OCI-LY7 (cell line): ENCODE data around the gene MUC15. TPM values are rescaled to one million over a fixed set of nuclear protein-coding genes. Genes with fewer than 3 reads are reported as not detected.

Experiments used
- BruUV-seq: library from RNA; stranded (reverse); fragments of 400-500 nt; replicated peaks from 2 replicates; lab custom pipeline; 2021; lab: Mats Ljungman, UMichigan
- CTCF ChIA-PET: fragments of 300-600 bp; sonication (Branson Sonifier 250); formaldehyde crosslinking; loops from one replicate; lab custom pipeline; 2022; ENCODE audit warnings: antibody characterized with exemption; ENCODE audit not compliant: unreplicated experiment; lab: Charles Lee
- POLR2A ChIA-PET: fragments of 300-600 bp; sonication (Branson Sonifier 250); formaldehyde crosslinking; loops from one replicate; lab custom pipeline; 2022; ENCODE audit warnings: antibody characterized with exemption; lab: Charles Lee
- DNase-seq: peaks from one replicate; pipeline ENCODE4 v3.0.0-alpha.2; 2015; ENCODE audit warnings: low spot score
- H2AFZ ChIP-seq: fragments of 200-600 bp; sonication (generic), shearing (Covaris generic); 2 replicates; pipeline ENCODE4 v1.6.1; 2014; ENCODE audit warnings: mild to moderate bottlenecking, antibody characterized with exemption, low read length, moderate library complexity
- H3K27ac ChIP-seq: fragments of 200-600 bp; sonication (generic); 2 replicates; pipeline ENCODE4 v1.5.1; 2014; ENCODE audit warnings: mixed run types, low read depth, mild to moderate bottlenecking, moderate library complexity, low read length, inconsistent platforms; ENCODE audit not compliant: poor library complexity, severe bottlenecking
- H3K36me3 ChIP-seq: fragments of 200-600 bp; sonication (generic); 2 replicates; pipeline ENCODE4 v1.6.1; 2014; ENCODE audit warnings: mild to moderate bottlenecking, antibody characterized with exemption, low read length, moderate library complexity, mixed read lengths; ENCODE audit not compliant: insufficient read depth
- H3K4me1 ChIP-seq: fragments of 200-600 bp; sonication (generic); 2 replicates; pipeline ENCODE4 v1.5.1; 2014; ENCODE audit warnings: mild to moderate bottlenecking, low read length; ENCODE audit not compliant: insufficient read depth, poor library complexity, severe bottlenecking
- H3K4me2 ChIP-seq: fragments of 200-600 bp; sonication (generic); 2 replicates; pipeline ENCODE4 v1.6.1; 2014; ENCODE audit warnings: mild to moderate bottlenecking, low read length
- H3K4me3 ChIP-seq: fragments of 200-600 bp; sonication (generic); 2 replicates; pipeline ENCODE4 v1.5.1; 2014; ENCODE audit warnings: mild to moderate bottlenecking, low read depth, low read length; ENCODE audit not compliant: poor library complexity, severe bottlenecking
- H3K79me2 ChIP-seq: fragments of 200-600 bp; sonication (generic); 2 replicates; pipeline ENCODE4 v1.6.1; 2016; ENCODE audit warnings: low read depth, mild to moderate bottlenecking, low read length, moderate library complexity, mixed read lengths; ENCODE audit not compliant: insufficient read depth
- H3K9me2 ChIP-seq: fragments of 200-600 bp; sonication (generic); 2 replicates; pipeline ENCODE4 v1.6.1; 2016; ENCODE audit warnings: mild to moderate bottlenecking, low read length, mixed read lengths; ENCODE audit not compliant: insufficient read depth
- H3K9me3 ChIP-seq: fragments of 200-600 bp; sonication (generic); 2 replicates; pipeline ENCODE4 v1.6.1; 2014; ENCODE audit warnings: mild to moderate bottlenecking, mixed run types, low read length, mixed read lengths
- H4K20me1 ChIP-seq: fragments of 200-600 bp; sonication (generic); 2 replicates; pipeline ENCODE4 v1.6.1; 2014; ENCODE audit warnings: mild to moderate bottlenecking, antibody characterized with exemption, low read length, moderate library complexity, mixed read lengths; ENCODE audit not compliant: insufficient read depth
- CTCF ChIP-seq: fragments of 200-600 bp; sonication (generic); conservative IDR thresholded peaks from 2 replicates; pipeline ENCODE4 v1.5.1; 2014; ENCODE audit warnings: mild to moderate bottlenecking, antibody characterized with exemption, low read length, moderate library complexity, mixed read lengths
- EZH2phosphoT487 ChIP-seq: fragments of 200-600 bp; sonication (generic); IDR thresholded peaks from 2 replicates; pipeline ENCODE4 v1.6.1; 2018; ENCODE audit warnings: low read depth, borderline replicate concordance, mild to moderate bottlenecking, mixed run types, antibody characterized with exemption, low read length, moderate library complexity, mixed read lengths
- intact Hi-C: fragments of 100-400 bp; cut with micrococcal nuclease; formaldehyde crosslinking; loops from one replicate; pipeline ENCODE4 v1.10.0; 2022; ENCODE audit not compliant: unreplicated experiment
- total RNA-seq, 2 experiments: library from RNA; depleted of rRNA in 1 of 2; stranded (reverse); fragments of >200 nt in 1 of 2; shearing (Covaris generic) in 1 of 2; gene quantifications; 2 replicates each; pipeline ENCODE4 v1.2.3, GENCODE V29; 2014 to 2022

Gene MUC15
- total RNA-seq, 2 experiments from 2014 or later = not detected

DNA sequence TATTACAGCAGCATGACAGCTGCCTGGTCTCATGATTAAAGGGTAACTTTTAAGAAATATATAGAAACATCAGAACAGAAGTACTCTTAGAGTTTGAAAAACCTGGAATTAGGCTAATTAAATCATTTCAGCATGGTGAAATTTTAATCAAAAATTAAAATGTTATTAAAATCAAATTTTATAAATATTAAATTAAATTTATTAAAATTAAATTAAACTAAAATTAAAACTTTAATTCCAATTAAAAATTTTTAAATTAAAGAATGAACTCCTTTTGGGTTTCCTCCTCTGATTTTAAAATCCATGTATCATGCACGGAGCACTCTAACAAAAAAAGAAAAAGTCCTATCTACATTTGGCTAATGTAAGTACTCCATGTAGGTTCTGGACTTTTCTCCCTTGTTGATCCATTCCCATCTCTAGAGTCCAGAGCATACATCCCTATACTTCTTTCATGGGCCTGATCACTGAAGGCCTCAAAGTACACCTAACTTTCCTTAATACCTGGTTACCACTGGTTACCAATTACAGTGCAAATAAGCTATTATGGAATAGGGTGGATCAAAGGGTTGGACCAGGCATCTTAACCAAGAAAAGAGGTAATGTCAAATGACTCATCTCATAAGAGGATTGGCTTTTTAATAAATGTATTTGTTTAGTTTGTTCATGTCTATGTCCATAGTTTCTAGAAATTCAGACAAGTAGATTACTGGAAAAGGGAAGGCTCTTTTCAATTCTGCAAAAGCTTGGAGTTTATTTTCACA is 48.4 kb upstream of the MUC15 start:
- no peak overlapping the region for H3K27ac ChIP-seq
- H3K4me1 ChIP-seq = no peaks in the 10 kb centered on the region
- H3K79me2 ChIP-seq = no peaks in the 10 kb centered on the region
- no peaks in the 10 kb centered on the region for H3K9me3 ChIP-seq
- BruUV-seq = no TSS peak
- intact Hi-C loops = no loop called here
- no peaks in the 10 kb centered on the region for H3K9me2 ChIP-seq
- TF ChIP-seq EZH2phosphoT487 (no peak), CTCF (no peak)
- H3K4me2 ChIP-seq = no peak overlapping the region
- H4K20me1 ChIP-seq = no peaks in the 10 kb centered on the region
- H2AFZ ChIP-seq = no peak overlapping the region
- DNase-seq = no peak
- no peak overlapping the region for H3K4me3 ChIP-seq
- ChIA-PET CTCF (no interaction called here), POLR2A (no interaction called here)
- no peaks in the 10 kb centered on the region for H3K36me3 ChIP-seq

GRCh38 chr11:26618441-26618840 is 46.4 kb upstream of the MUC15 start:
- intact Hi-C loops = no loop called here
- ChIA-PET POLR2A (no interaction called here), CTCF (no interaction called here)
- Histone ChIP-seq H2AFZ (no peak overlapping the region), H4K20me1 (no peaks in the 10 kb centered on the region), H3K4me1 (no peaks in the 10 kb centered on the region), H3K27ac (no peak overlapping the region), H3K9me3 (no peaks in the 10 kb centered on the region), H3K79me2 (no peaks in the 10 kb centered on the region), H3K4me2 (no peak overlapping the region), H3K9me2 (no peaks in the 10 kb centered on the region), H3K36me3 (no peaks in the 10 kb centered on the region), H3K4me3 (no peak overlapping the region)
- BruUV-seq = no TSS peak
- TF ChIP-seq CTCF (no peak), EZH2phosphoT487 (no peak)
- no peak for DNase-seq

DNA sequence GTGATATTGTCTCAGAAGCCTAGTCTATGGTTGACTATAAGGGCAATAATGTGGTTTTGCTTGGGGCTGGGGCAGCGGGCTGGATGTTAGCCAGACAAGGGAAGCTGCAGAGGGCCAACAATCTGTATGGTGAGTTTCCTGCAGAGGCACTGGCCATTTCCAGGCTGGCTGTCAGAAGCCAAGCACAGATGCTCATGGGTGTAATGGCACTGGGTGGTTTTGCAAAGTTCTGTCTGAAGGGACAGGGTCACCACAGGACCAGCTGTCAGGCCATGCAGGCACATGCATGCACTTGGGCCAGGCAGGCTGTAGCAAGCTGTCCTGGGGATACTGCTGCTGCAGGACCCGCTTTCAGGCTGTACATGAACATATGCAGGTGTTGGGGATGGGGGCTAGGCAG is 41.7 kb upstream of the MUC15 start:
- H3K4me1 ChIP-seq = no peaks in the 10 kb centered on the region
- ChIA-PET CTCF (no interaction called here), POLR2A (no interaction called here)
- no peaks in the 10 kb centered on the region for H3K9me3 ChIP-seq
- BruUV-seq = no TSS peak
- intact Hi-C loops = no loop called here
- no peak overlapping the region for H3K4me3 ChIP-seq
- TF ChIP-seq EZH2phosphoT487 (no peak), CTCF (no peak)
- H4K20me1 ChIP-seq = no peaks in the 10 kb centered on the region
- DNase-seq = no peak
- H3K4me2 ChIP-seq = no peak overlapping the region
- H3K79me2 ChIP-seq = no peaks in the 10 kb centered on the region
- no peak overlapping the region for H3K27ac ChIP-seq
- no peak overlapping the region for H2AFZ ChIP-seq
- H3K9me2 ChIP-seq = no peaks in the 10 kb centered on the region
- H3K36me3 ChIP-seq = no peaks in the 10 kb centered on the region
